Panc1 (cell line): ENCODE results near the gene FANCC.

Experiments
- CTCF ChIP-seq: fragments of 450-650 bp; IDR thresholded peaks from 2 replicates; pipeline ENCODE4 v1.5.1; 2017; ENCODE audit warnings: mild to moderate bottlenecking
- SIN3A ChIP-seq: IDR thresholded peaks from 2 replicates; pipeline ENCODE4 v1.6.1; 2012; ENCODE audit warnings: low read depth, mild to moderate bottlenecking, low read length, moderate library complexity, borderline replicate concordance; ENCODE audit not compliant: insufficient read depth

GRCh38 chr9:95363051-95363841 is 45.7 kb upstream of the FANCC start:
- TF ChIP-seq SIN3A, result no peak
- TF ChIP-seq CTCF, result no peak
